Measurements from ENCODE around the gene IRF6. TPM values are rescaled to one million over a fixed set of nuclear protein-coding genes. Genes with fewer than 3 reads are reported as not detected.
A peak's percentile ranks its signal among the peaks of the same experiment; 100 is the strongest.

The IRF6 gene
- total and polyA plus RNA-seq, 2 of the 8 experiments (the other 6 are each of a cell fraction or from before 2014, with no cell fraction given) = 9.6 to 13.4 TPM

DNA sequence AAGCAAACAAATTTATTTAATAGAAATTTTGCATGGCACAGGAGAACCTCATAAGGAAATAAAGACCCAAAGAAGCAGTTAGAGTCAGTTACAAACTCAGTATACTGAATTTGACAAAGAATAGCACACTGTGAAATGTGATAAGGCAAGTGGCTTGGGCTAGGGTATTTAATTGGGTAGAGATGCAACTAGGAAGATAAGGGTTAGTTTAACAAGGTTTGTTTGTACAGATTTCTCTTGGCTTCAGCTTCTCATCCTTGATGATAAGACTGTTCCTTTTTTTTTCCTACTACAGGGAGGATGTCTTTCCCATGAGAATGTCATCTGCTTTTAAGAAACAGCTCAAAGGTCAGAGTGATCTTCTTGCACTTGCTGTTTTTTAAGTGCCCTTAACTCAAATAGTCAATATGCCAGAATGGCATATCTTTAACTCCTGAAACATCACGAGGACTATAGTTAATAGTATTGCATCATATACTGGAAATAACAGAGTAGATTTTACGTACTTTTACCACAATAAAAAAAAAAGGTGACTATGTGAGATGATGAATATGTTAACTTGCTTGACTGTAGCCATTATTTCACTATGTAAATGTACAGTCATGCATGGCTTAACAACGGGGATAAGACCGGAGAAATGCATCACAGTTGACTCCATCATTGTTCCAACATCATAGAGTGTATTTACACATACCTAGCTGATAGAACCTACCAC is 59.3 kb downstream of the IRF6 start:
- Histone ChIP-seq H3K27ac (ENCODE audit: low read depth, low read length) (no peak overlapping the region), H3K4me1 (replicated peaks in 1 of 4; ENCODE audit: control insufficient read depth in 3 of 4, insufficient read depth in 4 of 4, low read length in 3 of 4) (peaks cover 0 to 11% (median 0%) of the 10 kb centered on the region in 4 experiments; a peak in 1 of 7 replicates), H2AFZ (ENCODE audit: low read length) (no peak overlapping the region), H3K4me3 (ENCODE audit: extremely low read depth in 1 of 4, insufficient read depth in 2 of 4, low read depth in 3 of 4, low read length in 4 of 4) (no peak overlapping the region), H4K5ac (ENCODE audit: insufficient read length, low read depth, low read length) (no peak overlapping the region), H3K79me2 (ENCODE audit: control insufficient read depth in 1 of 2, insufficient read depth in 2 of 2, low read length in 2 of 2) (no peaks in the 10 kb centered on the region), H3K4ac (replicated peaks; ENCODE audit: insufficient read length, low read depth, low read length) (no peak overlapping the region), H3K9me3 (ENCODE audit: insufficient read depth in 2 of 2, low read depth in 1 of 2, low read length in 1 of 2) (no peaks in the 10 kb centered on the region), H2BK12ac (ENCODE audit: low read depth, low read length) (no peak overlapping the region), H3K18ac (ENCODE audit: extremely low read depth, low read length) (no peak overlapping the region), H2BK5ac (ENCODE audit: low read depth, low read length) (no peak overlapping the region), H4K91ac (replicated peaks; ENCODE audit: insufficient read length, low read length) (no peak overlapping the region), H3K56ac (replicated peaks; ENCODE audit: insufficient read length, low read depth, low read length) (no peak overlapping the region), H2AK5ac (ENCODE audit: low read depth, low read length) (no peak overlapping the region), H3K23ac (ENCODE audit: insufficient read length) (no peak overlapping the region), H2BK20ac (ENCODE audit: low read length) (no peak overlapping the region), H3K79me1 (ENCODE audit: low read depth, low read length) (no peaks in the 10 kb centered on the region), H2BK15ac (ENCODE audit: low read length) (no peak overlapping the region), H3K9ac (replicated peaks in 1 of 4; ENCODE audit: extremely low read depth in 1 of 4, low read depth in 3 of 4, low read length in 3 of 4) (no peak overlapping the region), H3K27me3 (replicated peaks in 1 of 4; ENCODE audit: control insufficient read depth in 3 of 4, extremely low read depth in 1 of 4, insufficient read depth in 3 of 4, low read length in 3 of 4) (peaks cover 0 to 4% (median 0%) of the 10 kb centered on the region in 4 experiments; a peak in 1 of 7 replicates), H2BK120ac (replicated peaks; ENCODE audit: low read depth, low read length) (no peak overlapping the region), H4K20me1 (replicated peaks in 1 of 2; ENCODE audit: control insufficient read depth in 1 of 2, insufficient read depth in 2 of 2, low read length in 2 of 2) (no peaks in the 10 kb centered on the region), H3K23me2 (ENCODE audit: low read depth, low read length) (no peaks in the 10 kb centered on the region), H3K14ac (ENCODE audit: insufficient read length) (no peak overlapping the region), H4K8ac (ENCODE audit: extremely low read depth, insufficient read depth, low read length) (no peak overlapping the region), H3K36me3 (ENCODE audit: control insufficient read depth in 2 of 4, insufficient read depth in 4 of 4, low read length in 3 of 4) (no peaks in the 10 kb centered on the region), H3K4me2 (ENCODE audit: insufficient read depth in 1 of 2, low read depth in 2 of 2, low read length in 2 of 2) (0 out of 4 replicates have a peak overlapping the region, but pooled peaks of 1 of the 2 experiments have one; percentile 8)
- WGBS, 2 experiments (ENCODE audit: extremely low coverage in 1 of 2, insufficient coverage in 1 of 2, insufficient read length in 1 of 2, insufficient replicate concordance in 2 of 2, low coverage in 1 of 2, low lambda C conversion rate in 2 of 2, missing lambda C conversion rate in 1 of 2) = 86% methylated on average over 4 of the region's 4 CpGs; no CpG with 5 or more reads in 1 of the 2 experiments
- ChIA-PET CTCF (ENCODE audit: partially characterized antibody) (interaction anchor here (0.7 to 4.0 kb wide), 12 partner anchors 8 to 234 kb away, joined by 3 to 22 read pairs (median 4); no protein-coding TSS in a partner anchor), POLR2A (ENCODE audit: partially characterized antibody) (no interaction called here)
- FAIRE-seq (no peak), DNase-seq (ENCODE audit: low read depth in 1 of 2, low spot score in 2 of 2) (no peak)
- TF ChIP-seq CEBPB (IDR thresholded peaks at IDR 0.05; ENCODE audit: low read depth, low read length) = no peak; the same call in 1 of the 2 replicates

Measured in H1 (cell line).